ENCODE data around the gene LCTL. TPM values are rescaled to one million over a fixed set of nuclear protein-coding genes. Genes with fewer than 3 reads are reported as not detected.

The LCTL gene
- total and polyA plus RNA-seq, 10 of the 15 experiments (the other 5 are each of a cell fraction or from before 2014, with no cell fraction given): 0.07 to 0.76 (median 0.40) TPM; not detected in 5

GRCh38 chr15:66566963-66567531, 1.2 kb upstream of the LCTL start (continued):
- TF ChIP-seq JUNB (IDR thresholded peaks at IDR 0.05) (peak; percentile 8; the same call in 1 of the 2 replicates), GABPA (IDR thresholded peaks at IDR 0.05; ENCODE audit: low read depth) (no peak), ATF3 (IDR thresholded peaks at IDR 0.05; ENCODE audit: borderline replicate concordance, extremely low read depth, low read depth, low read length) (no peak), ZBTB40 (IDR thresholded peaks at IDR 0.05; ENCODE audit: borderline replicate concordance) (no peak), SIX5 (IDR thresholded peaks at IDR 0.05; ENCODE audit: low read depth, low read length, severe bottlenecking) (no peak)

DNA sequence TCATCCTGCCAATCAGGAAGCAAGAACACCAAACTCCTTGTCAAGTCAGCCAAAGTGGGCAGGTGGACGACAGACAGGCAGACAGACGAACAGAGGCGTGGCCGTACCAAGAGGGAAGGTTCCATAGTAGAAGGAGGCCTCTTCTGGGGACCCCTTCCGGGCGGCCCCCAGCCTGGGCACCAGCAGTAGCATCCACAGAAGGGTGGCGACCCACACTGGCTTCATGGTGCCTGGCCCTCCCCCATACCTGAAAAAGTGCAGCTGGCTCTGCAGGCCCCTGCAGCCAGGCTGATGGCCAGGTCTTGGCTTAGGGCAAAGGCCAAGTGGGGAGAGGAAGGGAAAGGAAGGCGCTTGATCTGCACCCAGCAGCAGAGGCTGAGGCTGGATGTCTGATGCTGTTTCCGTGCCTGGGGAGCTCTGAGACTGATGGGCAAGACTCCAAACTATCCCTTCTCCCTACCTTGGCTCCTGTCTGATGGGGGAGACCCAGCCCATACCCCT, 607 bp downstream of the LCTL start:
- H3K27ac ChIP-seq (ENCODE audit: control insufficient read depth, insufficient read depth): no peak overlapping the region
- no peak for ATAC-seq
- 46% methylated on average over 9 of the region's 9 CpGs for WGBS (ENCODE audit: insufficient coverage, insufficient replicate concordance, low lambda C conversion rate, missing lambda C conversion rate)
- H3K79me2 ChIP-seq (ENCODE audit: control insufficient read depth, insufficient read depth, low read length): no peaks in the 10 kb centered on the region
- H3K9ac ChIP-seq (ENCODE audit: control insufficient read depth, insufficient read depth, low read length): no peak overlapping the region
- DNase-seq (ENCODE audit: low read depth, low spot score): no peak
- FAIRE-seq: no peak
- RAD21 ChIA-PET (ENCODE audit: unreplicated experiment): no interaction called here
- no peaks in the 10 kb centered on the region for H3K9me3 ChIP-seq (replicated peaks; ENCODE audit: control insufficient read depth, insufficient read depth, low read length)
- in situ Hi-C loops (cut with MboI): no loop called here
- POLR2A ChIA-PET: no interaction called here
- no peaks in the 10 kb centered on the region for H3K4me1 ChIP-seq (ENCODE audit: control insufficient read depth, insufficient read depth, low read length)
- BruUV-seq (replicated peaks): no TSS peak
- no peak overlapping the region for H3K4me3 ChIP-seq
- SMC1A ChIA-PET (ENCODE audit: uncharacterized antibody, unreplicated experiment): no interaction called here
- H3K27me3 ChIP-seq (replicated peaks in 1 of 2; ENCODE audit: control insufficient read depth in 2 of 2, insufficient read depth in 2 of 2, low read length in 1 of 2): no peaks in the 10 kb centered on the region
- no peak overlapping the region for H2AFZ ChIP-seq (ENCODE audit: control insufficient read depth, low read depth, low read length)
- TF ChIP-seq HDAC2 (IDR thresholded peaks at IDR 0.05) (no peak), USF1 (IDR thresholded peaks at IDR 0.05; ENCODE audit: borderline replicate concordance, extremely low read length, insufficient read depth, low read depth, low read length) (no peak)
- H4K20me1 ChIP-seq (ENCODE audit: control insufficient read depth, insufficient read depth): no peaks in the 10 kb centered on the region
- intact Hi-C loops (cut with micrococcal nuclease; ENCODE audit: unreplicated experiment): no loop called here
- H3K36me3 ChIP-seq (ENCODE audit: control insufficient read depth in 2 of 2, insufficient read depth in 2 of 2, low read length in 1 of 2): no peaks in the 10 kb centered on the region
- CTCF ChIA-PET: interaction anchor here (1.7 kb wide), 1 partner anchor 10 kb away, joined by 5 read pairs; no protein-coding TSS in a partner anchor
- H3K4me2 ChIP-seq (ENCODE audit: control insufficient read depth, insufficient read depth): no peak overlapping the region

All from GM12878 (cell line).